ENCODE results near the gene NDST1. TPM values are rescaled to one million over a fixed set of nuclear protein-coding genes. Genes with fewer than 3 reads are reported as not detected.

The NDST1 gene
- total RNA-seq, 1 experiment from 2014 or later, result 69.9 TPM

- H3K4me1 Mint-ChIP-seq, result 0 out of 2 replicates have a peak, but pooled peaks cover 4% of the 10 kb centered on the region
- peak; percentile 33 for ATAC-seq
- CTCF ChIA-PET, result interaction anchor here (1.0 to 1.3 kb wide), 2 partner anchors 8 to 62 kb away, joined by 3 to 4 read pairs; no protein-coding TSS in a partner anchor
These were observed 98.5 kb downstream of the NDST1 start for GRCh38 chr5:150606476-150606875.

GRCh38 chr5:150607105-150607504, 99.2 kb downstream of the NDST1 start:
- ChIA-PET CTCF (interaction anchor here (0.6 to 1.1 kb wide), 2 partner anchors 33 to 34 kb away, joined by 3 to 4 read pairs; no protein-coding TSS in a partner anchor), POLR2A (no interaction called here)
- TF ChIP-seq ETV6 (CRISPR knock-in tag; IDR thresholded peaks at IDR 0.05), result no peak
- TF ChIP-seq TEAD1 (CRISPR knock-in tag; IDR thresholded peaks at IDR 0.05), result no peak
- no peak for TF ChIP-seq CBFB (CRISPR knock-in tag; IDR thresholded peaks at IDR 0.05; ENCODE audit: low read depth)
- TF ChIP-seq KAT7 (CRISPR knock-in tag; IDR thresholded peaks at IDR 0.05; ENCODE audit: borderline replicate concordance), result no peak
- no peak for TF ChIP-seq ZBTB21 (CRISPR knock-in tag; IDR thresholded peaks at IDR 0.05; ENCODE audit: borderline replicate concordance)
- no peak for TF ChIP-seq GABPB1 (CRISPR knock-in tag; IDR thresholded peaks at IDR 0.05)
- no peak for TF ChIP-seq EMX1 (CRISPR knock-in tag; IDR thresholded peaks at IDR 0.05)
- TF ChIP-seq E2F4 (CRISPR knock-in tag; IDR thresholded peaks at IDR 0.05; ENCODE audit: borderline replicate concordance, low read depth), result no peak
- TF ChIP-seq SOX15 (CRISPR knock-in tag; IDR thresholded peaks at IDR 0.05), result no peak
- TF ChIP-seq ZNF263 (CRISPR knock-in tag; IDR thresholded peaks at IDR 0.05; ENCODE audit: low read depth), result no peak
- no peak for TF ChIP-seq ZNF138 (CRISPR knock-in tag; conservative IDR thresholded peaks at IDR 0.05)
- no peak for TF ChIP-seq SMAD3 (CRISPR knock-in tag; IDR thresholded peaks at IDR 0.05; ENCODE audit: borderline replicate concordance)
- TF ChIP-seq, protein P1, sequence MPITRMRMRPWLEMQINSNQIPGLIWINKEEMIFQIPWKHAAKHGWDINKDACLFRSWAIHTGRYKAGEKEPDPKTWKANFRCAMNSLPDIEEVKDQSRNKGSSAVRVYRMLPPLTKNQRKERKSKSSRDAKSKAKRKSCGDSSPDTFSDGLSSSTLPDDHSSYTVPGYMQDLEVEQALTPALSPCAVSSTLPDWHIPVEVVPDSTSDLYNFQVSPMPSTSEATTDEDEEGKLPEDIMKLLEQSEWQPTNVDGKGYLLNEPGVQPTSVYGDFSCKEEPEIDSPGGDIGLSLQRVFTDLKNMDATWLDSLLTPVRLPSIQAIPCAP (CRISPR knock-in tag; IDR thresholded peaks at IDR 0.05), result no peak
- TF ChIP-seq ZNF219 (CRISPR knock-in tag; IDR thresholded peaks at IDR 0.05; ENCODE audit: borderline replicate concordance), result no peak
- no peaks in the 10 kb centered on the region for H3K9me3 Mint-ChIP-seq
- no peaks in the 10 kb centered on the region for H3K27me3 Mint-ChIP-seq (ENCODE audit: low read depth)
- H3K27ac Mint-ChIP-seq, result no peak overlapping the region
- H3K4me3 Mint-ChIP-seq, result no peak overlapping the region
- H3K36me3 Mint-ChIP-seq, result no peaks in the 10 kb centered on the region
- no peak for ATAC-seq
- DNase-seq (ENCODE audit: low spot score), result no peak
- H3K4me1 Mint-ChIP-seq, result 0 out of 2 replicates have a peak, but pooled peaks cover 4% of the 10 kb centered on the region

More at GRCh38 chr5:150606476-150606875, 98.5 kb downstream of the NDST1 start:
- no peak for DNase-seq (ENCODE audit: low spot score)
- POLR2A ChIA-PET, result no interaction called here
- TF ChIP-seq IRF2 (CRISPR knock-in tag; IDR thresholded peaks at IDR 0.05; ENCODE audit: borderline replicate concordance, low read depth), result no peak
- TF ChIP-seq ZNF396 (CRISPR knock-in tag; IDR thresholded peaks at IDR 0.05; ENCODE audit: borderline replicate concordance), result no peak
- TF ChIP-seq TEAD1 (CRISPR knock-in tag; IDR thresholded peaks at IDR 0.05), result no peak
- no peak for TF ChIP-seq TCF7 (CRISPR knock-in tag; IDR thresholded peaks at IDR 0.05; ENCODE audit: low read depth)
- TF ChIP-seq PRDM15 (CRISPR knock-in tag; IDR thresholded peaks at IDR 0.05), result no peak
- no peak for TF ChIP-seq OVOL2 (CRISPR knock-in tag; IDR thresholded peaks at IDR 0.05; ENCODE audit: borderline replicate concordance)
- no peak for TF ChIP-seq KAT7 (CRISPR knock-in tag; IDR thresholded peaks at IDR 0.05; ENCODE audit: borderline replicate concordance)
- TF ChIP-seq SP1 (CRISPR knock-in tag; conservative IDR thresholded peaks at IDR 0.05), result no peak
- no peak for TF ChIP-seq ZNF138 (CRISPR knock-in tag; conservative IDR thresholded peaks at IDR 0.05)
- no peak for TF ChIP-seq FOXK1 (CRISPR knock-in tag; IDR thresholded peaks at IDR 0.05)
- TF ChIP-seq JAZF1 (CRISPR knock-in tag; IDR thresholded peaks at IDR 0.05), result no peak
- TF ChIP-seq PRRX2 (CRISPR knock-in tag; IDR thresholded peaks at IDR 0.05), result no peak
- TF ChIP-seq E2F1 (CRISPR knock-in tag; IDR thresholded peaks at IDR 0.05), result no peak
- no peak overlapping the region for H3K27ac Mint-ChIP-seq
- H3K9me3 Mint-ChIP-seq, result no peaks in the 10 kb centered on the region
- H3K4me3 Mint-ChIP-seq, result no peak overlapping the region
- H3K27me3 Mint-ChIP-seq (ENCODE audit: low read depth), result no peaks in the 10 kb centered on the region
- H3K36me3 Mint-ChIP-seq, result no peaks in the 10 kb centered on the region
